NCI-H82 (cell line): ENCODE data around the gene HYKK.
"Not testable (repeated sequence)": the region's sequence is repeated elsewhere in the genome, so short reads cannot be mapped to it uniquely, and the experiment has no call there.

Experiments used
- DNase-seq: peaks from one replicate; lab custom pipeline; 2025; lab: John Stamatoyannopoulos, UW

Gene HYKK

GRCh38 chr15:78540141-78540870 lies 32.9 kb downstream of the HYKK start, which contains the start of gene PSMA4:
TSS of gene PSMA4 (plus strand) at chr15:78540444. CDS start at chr15:78541928, 1,484 bp downstream.
- peak; percentile 94 for DNase-seq

GRCh38 chr15:78540871-78541743 lies 33.7 kb downstream of the HYKK start:
- DNase-seq, result no peak

- DNase-seq, result no peak
Measured at GRCh38 chr15:78541744-78542034, 34.3 kb downstream of the HYKK start.

- DNase-seq, result no peak
Measured at GRCh38 chr15:78542647-78543046, 35.3 kb downstream of the HYKK start.

DNA sequence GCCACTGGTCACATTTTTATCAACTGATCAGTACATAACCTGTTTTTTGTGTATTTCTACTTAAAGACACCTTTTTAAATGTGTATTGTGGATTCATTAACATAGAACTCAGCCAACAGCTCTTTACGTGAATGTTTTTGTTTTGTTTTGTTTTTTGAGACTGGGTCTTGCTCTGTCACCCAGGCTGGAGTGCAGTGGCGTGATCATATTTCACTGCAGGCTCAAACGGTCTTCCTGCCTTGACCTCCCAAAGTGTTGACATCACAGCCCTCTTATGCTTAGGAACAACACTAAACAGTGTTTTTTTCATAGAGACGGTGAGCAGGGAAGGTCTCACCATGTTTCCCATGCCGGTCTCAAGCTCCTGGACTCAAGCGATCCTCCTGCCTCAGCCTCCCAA lies 42.8 kb downstream of the HYKK start:
- no peak for DNase-seq

DNA sequence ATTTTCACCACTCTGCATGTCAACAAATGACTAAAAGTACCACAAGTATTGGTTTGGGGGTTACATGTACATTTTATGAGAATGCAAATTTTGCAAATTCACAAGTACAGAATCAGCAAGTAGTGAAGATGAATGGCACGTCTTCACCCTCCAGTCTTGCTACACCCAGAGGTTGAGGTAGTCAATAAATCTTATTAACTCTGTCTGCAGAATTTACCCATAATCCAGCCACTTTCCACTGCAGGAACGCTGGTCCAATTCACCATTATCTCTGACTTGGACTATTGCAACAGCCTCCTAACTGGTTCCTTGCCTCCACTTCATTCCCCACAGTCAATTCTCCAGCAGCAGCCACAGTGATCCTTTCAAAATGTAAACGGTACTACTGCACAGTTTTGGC lies 43.4 kb downstream of the HYKK start:
- DNase-seq, result no peak

DNA sequence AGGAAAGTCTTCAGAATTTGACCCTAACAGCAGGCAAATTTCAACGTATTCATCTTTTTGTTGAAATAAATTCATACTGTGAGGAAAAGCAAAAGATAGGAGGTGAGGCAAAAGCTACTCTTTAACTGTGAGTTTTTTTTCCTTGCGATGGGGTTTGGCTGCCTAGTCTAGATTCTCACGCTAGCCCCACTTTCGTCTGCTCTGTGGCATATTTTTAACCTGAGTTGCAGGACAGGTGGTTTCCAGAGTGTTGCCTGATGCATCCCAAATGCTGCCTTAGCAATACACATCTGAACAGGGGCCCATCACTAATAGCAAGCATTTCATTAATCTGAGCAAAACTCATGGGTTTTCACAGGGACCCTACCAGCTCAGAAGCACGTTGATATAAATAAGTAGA lies 44.5 kb downstream of the HYKK start:
- DNase-seq, result no peak

DNA sequence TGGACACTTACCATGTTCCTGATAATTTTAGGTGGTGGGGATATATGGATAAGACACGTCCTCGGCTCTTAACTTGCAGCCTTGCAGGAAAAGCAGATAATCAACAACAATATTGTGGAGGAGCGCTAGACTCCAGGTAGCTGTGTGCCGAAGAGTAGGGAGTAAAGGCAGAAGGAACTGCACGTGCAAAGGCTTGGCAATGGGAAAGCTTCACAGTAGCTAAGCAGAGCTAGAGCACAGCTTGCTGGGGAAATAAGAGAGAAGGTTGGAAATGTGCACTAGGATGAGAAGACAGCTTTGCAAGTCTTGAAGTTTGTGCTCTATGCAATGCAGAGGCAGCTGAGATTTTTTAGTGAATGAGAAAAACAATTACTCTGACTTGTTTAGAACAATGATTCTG lies 45.2 kb downstream of the HYKK start:
- DNase-seq, result no peak

- not testable (repeated sequence) for DNase-seq
Measured at GRCh38 chr15:78560201-78560600, 52.8 kb downstream of the HYKK start.

DNA sequence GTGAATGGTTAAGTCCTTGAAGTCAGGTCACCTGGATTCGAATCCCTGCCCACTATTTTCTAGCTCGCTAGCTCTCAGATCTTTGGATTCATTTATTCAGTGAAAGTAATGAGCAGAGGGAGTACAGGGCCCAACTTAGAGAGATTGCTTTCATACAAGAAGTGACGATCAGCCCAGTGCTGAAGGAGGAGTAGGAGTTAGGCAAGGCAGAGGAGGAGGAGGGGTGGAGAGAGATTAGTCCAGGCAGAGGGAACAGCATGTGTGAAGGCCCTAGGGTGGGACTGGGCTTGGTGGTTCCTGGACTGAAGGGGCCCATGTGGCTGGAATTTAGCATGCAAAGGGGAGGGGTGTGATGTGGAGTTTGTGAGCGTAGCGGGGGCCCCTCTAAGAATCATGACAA lies 54.1 kb downstream of the HYKK start:
- DNase-seq, result peak; percentile 55

GRCh38 chr15:78563092-78563491 lies 55.7 kb downstream of the HYKK start:
- DNase-seq, result no peak

DNA sequence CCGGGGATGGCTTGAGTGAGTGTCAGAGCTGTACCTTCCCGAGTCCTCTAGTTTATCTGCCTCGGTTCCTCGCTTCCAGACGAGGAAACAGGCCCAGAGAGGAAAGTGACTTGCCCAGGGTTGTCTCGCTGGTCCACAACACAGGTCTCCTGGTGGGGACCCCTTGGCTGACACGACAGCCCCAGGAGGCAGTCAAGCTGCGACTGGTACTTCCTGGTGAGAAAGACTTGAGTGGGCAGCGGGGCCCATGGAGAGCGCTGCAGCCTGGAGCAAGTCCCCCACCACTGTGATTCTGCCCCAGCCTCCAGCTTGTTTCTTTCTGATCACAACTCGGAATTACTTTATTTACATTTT lies 57.3 kb downstream of the HYKK start:
- DNase-seq, result no peak

DNA sequence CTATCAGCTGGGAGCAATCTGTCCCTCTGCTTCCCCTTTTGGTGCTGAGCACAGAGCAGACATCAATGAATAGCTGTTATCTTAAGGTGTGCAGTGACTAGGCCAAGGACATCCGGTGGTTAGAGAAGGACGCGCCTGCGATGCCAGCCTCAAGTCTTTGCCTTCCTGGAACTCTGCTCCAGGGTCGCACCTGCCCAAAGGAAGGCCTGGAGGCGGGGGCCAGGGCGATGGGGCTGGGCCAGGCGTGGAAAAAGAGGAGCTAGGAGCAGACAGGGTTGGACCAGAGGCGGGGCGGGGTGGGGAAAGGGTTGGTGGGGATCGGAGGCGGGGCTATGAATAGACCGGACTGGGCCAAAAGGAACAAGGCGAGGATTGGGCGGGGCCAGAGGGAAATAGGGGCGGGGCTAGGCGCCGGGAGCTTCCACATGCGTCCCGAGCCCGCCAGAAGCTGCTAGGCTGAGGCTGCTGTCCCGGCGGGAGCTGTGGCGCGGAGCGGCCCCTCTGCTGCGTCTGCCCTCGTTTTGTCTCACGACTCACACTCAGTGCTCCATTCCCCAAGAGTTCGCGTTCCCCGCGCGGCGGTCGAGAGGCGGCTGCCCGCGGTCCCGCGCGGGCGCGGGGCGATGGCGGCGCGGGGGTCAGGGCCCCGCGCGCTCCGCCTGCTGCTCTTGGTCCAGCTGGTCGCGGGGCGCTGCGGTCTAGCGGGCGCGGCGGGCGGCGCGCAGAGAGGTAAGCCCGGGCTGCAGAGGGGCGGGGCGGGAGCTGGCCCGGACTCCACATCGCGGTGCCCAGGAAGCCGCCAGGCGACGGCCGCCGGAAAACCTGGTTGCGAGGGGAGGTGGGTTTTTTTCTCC lies 57.9 kb downstream of the HYKK start, which contains the start of gene CHRNA5:
CHRNA5 (plus strand) TSS at position 424 of the 854 bp plus-strand sequence; CDS start at position 624, 200 bp downstream.
- peak; percentile 97 for DNase-seq

DNA sequence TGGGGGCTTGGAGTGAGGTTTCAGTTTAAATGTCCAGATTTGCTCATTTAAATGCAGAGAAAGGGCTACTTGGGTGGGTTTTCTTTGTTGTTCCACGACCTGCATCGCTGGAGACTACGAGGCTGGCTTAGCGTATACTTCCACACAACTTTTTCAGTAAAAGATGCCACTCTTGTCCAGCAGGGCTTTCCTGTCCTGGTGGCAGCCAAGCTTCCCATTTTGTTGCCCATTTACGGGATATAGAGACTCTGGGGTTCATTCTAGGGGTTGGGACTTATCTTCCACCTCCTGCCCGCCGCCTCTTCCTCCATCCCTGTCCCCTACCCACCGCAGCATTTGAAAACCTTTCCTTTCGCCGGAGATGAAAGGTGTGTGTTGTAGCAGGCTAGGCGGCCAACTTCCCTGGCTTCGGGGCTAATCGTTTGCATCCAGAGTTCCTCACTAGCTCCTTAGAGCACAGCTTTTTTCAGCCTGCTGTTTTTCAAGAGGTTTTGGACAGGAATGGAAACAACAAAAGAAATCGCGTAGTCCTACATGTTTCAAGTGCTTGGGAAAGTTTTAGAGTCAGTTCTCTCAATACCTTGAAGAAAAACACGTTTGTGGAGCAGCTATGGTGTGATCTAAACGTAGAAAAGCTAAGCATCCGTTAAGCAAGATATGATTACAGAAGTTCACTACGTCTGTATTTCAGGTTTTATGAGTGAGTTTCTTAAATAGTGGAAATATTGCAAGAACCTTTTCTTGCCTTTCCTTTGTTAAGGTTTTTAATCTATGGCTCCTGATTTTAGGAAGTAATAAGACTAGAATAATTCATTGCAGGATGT lies 58.8 kb downstream of the HYKK start:
- peak; percentile 49 for DNase-seq

- DNase-seq, result peak; percentile 77
Measured at GRCh38 chr15:78567531-78567930, 60.2 kb downstream of the HYKK start.

DNA sequence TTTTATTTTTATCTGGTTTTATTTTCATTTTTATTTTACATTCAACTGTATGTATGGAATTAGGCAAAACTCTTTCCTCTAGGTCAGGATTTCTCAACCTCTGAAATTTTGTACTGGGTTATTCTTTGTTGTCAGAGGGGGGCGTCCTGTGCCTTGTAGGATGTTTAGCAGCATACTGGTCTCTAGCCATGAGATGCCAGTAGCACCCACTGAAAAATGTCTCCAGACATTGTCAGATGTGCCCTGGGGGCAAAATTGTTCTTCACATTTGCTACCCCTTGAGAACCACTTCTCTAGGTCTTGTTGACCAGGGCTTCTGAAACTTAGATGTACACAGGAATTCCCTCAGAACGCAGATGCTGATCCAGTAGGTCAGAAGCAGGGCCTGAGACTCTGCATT lies 63.3 kb downstream of the HYKK start:
- DNase-seq, result no peak

- no peak for DNase-seq
Measured at GRCh38 chr15:78571382-78571781, 64.0 kb downstream of the HYKK start.

- DNase-seq, result no peak
Measured at GRCh38 chr15:78573416-78573815, 66.0 kb downstream of the HYKK start.

- no peak for DNase-seq
Measured at GRCh38 chr15:78574944-78575343, 67.6 kb downstream of the HYKK start.
